A204.1 (cell line): ENCODE measurements around the gene CDHR1.
"Not testable (repeated sequence)": the region's sequence is repeated elsewhere in the genome, so short reads cannot be mapped to it uniquely, and the experiment has no call there.

Source experiments
- FAIRE-seq: peaks from 2 replicates; lab custom pipeline; 2012; peaks lifted over from hg19 to GRCh38; lab: Jason Lieb, UNC

CDHR1 gene

DNA sequence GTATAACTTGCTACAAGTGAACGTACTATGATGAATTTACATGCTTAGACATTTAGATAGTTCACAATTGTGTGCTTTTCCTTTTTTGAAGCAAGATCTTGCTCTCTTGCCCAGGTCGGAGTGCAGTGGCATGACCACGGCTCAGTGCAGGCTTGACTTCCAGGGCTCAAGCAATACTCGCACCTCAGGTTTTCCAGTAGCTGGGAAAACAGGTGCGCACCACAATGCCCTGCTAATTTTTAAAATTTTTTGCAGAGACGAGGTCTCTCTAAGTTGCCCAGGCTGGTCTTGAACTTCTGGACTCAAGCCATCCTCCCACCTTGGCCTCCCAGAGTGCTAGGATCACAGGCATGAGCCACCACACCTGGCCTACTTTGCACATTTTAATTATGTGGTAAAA is 18.9 kb upstream of the CDHR1 start:
- FAIRE-seq: no peak

DNA sequence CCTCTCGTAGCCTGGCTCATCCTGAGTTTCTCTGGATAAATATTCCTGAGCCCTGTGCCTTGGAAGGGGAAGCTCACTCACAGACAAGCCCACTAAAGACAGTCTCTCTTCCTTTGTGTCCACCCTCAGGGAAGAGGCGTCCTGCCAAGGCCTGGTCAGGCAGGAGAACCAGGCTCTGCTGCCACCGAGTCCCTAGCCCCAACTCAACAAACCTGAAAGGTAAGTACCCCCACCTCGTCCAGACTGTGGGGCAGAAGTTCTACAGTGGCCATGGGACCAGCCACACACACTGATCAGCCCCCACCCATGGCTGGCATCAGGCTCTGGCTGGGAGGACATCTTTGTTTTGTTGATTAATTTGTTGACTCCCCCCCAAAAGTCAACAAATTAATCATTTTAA is 18.0 kb upstream of the CDHR1 start:
- no peak for FAIRE-seq

DNA sequence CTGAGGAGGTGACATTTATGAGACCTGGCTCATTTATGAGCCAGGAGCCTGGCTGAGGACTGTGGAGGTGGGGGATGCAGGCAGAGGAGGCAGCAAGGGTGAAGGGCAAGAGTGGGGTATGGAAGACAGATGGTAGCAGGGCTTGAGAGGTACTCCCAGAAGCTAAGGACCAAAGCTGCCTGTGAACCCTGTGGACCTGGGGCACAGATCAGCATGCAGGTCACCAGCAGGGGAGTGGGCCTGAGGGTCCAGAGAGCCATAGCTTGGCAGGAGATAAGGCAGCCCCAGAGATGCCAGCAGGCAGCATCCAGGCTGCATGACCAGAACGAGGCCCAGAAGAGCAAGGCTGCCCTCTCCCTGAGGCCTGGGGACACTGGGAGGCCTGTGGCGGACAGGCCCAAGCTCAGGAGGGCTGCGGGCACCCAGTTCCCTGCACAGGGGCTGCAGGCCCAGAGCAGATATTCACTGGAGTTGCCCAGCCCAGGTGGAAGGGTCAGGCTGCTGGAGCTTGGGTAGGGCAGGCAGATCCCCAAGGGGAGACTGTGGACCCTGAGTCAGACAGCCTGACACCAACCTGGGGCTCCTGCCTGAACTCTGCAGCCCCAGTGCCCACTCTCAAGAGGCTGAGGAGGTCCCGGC is 17.4 kb upstream of the CDHR1 start:
- no peak for FAIRE-seq

- no peak for FAIRE-seq
These were observed 16.7 kb upstream of the CDHR1 start for GRCh38 chr10:84177541-84178141.

- FAIRE-seq: no peak
These were observed 16.2 kb upstream of the CDHR1 start for GRCh38 chr10:84178160-84178609.

DNA sequence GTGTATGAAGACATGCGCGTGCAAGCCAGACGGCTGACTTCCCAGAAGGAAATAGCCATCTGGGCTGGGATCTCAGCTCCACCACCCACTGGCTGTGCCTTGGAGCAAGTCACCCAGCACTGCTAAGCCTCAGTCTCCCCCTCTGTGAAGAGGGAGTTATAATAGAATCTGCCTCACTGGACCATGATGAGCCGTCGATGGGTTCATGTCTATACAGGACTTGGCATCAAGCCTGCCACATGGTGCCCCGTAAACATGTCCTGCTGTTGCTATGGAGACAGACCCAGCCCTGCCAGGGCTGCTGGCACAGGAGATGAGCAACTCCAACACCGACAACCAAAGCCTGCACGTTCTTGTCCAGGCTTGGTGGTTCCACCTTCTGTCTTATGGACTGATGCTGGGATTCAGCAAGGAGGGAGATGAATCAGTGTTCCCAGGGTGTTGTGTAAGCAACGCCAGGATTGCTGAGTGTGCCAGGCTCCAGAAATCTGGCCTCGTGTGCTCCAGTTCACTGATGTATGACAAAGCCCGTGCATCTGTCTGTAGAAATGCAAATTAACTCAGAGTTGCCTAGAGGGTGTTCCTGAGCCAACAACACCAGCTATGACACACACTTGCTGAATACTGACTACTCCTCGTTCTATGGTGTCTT is 15.2 kb upstream of the CDHR1 start:
- no peak for FAIRE-seq

- FAIRE-seq: not testable (repeated sequence)
These were observed 14.0 kb upstream of the CDHR1 start for GRCh38 chr10:84180386-84180785.

DNA sequence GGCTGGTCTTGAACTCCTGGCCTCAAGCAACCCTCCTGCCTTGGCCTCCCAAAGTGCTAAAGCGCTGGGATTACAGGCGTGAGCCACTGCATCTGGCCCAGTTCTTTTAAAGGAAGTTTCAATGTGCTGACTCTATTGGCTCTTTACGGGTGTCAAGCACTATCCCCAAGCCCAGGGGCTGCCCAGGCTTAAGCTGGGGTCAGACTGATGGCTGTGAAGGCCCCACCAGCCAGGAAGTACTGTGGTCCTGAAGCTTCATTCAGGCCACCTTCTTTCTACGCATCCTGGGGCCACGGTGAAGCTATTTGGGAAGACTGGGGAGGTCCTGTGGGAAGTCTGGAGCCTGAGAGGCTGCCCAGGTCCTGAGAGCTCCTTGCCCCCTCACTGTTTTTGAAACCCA is 12.7 kb upstream of the CDHR1 start:
- no peak for FAIRE-seq

GRCh38 chr10:84184517-84184916 is 9.8 kb upstream of the CDHR1 start:
- FAIRE-seq: no peak

DNA sequence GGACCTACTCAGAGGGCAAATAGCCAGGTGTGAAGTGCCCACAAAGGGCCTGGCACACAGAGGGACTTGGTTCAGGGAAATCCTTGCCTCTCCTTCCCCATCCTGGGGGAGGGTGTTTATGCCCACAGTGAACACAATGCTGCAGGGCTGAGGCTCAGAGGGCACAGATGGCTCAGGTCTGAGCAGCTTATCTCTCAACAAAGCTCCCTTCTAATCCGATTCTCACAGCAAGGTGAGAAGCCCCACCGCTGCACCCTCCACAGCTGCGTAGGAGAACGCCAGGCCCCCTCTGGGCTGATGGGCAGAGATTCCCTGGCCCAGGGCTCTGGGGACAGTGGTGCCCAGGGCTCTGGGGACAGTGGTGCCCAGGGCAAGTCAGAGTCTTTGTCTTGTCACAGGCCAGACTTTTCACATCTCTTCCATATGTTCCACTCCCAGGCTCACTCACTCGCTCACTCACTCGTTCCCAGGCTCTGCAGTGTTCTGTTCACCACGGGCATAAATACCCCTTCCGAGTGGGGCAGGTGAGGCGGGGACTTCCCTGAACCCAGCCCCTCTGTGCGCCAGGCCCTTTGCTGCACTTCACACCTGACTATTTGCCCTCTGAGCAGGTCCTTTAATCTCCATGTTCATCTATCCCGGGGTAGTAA is 8.7 kb upstream of the CDHR1 start:
- FAIRE-seq: no peak

GRCh38 chr10:84188815-84189214 is 5.5 kb upstream of the CDHR1 start:
- FAIRE-seq: no peak

DNA sequence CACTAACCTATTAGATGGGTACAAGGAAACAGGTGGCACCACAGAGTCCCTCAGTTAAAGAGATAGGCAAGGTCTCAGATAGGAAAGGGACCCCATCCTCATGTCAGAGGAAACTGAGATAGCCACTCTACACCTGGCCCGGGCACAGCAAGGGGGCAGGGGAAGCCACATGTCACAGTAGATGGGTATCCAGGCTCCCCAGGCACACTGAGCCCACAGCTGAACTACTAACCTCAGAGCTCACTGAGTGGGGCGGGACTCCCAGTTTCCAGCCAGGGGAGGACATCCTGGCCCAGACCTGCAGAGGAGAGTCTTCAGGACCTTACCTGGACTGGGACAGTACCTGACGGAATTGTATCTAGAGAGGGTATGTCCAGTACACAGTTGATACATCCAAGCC is 3.7 kb upstream of the CDHR1 start:
- no peak for FAIRE-seq

DNA sequence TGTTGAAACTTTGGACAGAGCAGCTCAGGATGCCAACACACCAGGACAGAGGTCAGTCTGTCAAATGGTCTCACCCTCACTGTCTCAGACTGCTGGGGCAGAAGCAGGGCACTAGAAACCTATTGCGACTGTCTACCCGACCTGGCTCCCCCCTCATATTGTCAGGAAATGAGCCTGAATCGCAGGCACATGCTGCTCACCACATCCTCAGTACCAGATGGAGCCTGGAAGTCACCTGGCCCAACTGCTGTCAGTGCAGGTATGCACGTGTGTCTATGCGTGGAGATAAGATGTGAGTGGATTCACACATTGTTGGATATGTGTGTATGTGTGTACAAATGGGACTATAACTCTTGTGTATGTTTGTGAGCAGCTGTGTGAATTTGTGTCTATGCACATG is 3.2 kb upstream of the CDHR1 start:
- FAIRE-seq: no peak

GRCh38 chr10:84193327-84193726 is 1.0 kb upstream of the CDHR1 start:
- no peak for FAIRE-seq

DNA sequence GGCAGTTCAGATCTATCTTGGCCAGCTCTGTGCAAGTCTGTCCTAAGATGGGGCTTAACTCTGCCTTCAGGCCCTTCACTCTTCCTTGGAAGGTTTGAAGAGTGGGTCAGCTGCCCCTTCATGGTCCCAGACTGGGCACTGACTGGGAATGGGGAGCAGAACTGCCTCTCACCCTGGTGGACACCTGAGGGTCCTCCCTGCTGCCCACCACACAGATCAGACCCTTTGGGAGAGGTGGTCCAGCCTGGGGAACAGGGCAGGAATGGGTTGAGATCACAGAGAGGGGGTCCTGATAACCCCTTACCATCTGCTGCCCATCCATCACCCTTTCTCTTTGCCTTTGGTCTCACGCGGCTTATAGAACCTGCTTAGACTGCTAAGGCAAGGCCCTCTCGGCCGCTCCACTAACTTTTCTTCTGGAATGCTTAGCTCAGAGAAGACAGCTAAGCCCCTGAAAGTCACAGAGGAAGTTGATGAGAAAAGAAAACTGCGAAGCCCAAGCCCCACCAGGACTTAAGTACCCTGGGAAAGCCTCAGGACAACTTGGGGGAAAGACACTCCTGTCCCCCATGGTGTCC is 402 bp upstream of the CDHR1 start:
- no peak for FAIRE-seq

DNA sequence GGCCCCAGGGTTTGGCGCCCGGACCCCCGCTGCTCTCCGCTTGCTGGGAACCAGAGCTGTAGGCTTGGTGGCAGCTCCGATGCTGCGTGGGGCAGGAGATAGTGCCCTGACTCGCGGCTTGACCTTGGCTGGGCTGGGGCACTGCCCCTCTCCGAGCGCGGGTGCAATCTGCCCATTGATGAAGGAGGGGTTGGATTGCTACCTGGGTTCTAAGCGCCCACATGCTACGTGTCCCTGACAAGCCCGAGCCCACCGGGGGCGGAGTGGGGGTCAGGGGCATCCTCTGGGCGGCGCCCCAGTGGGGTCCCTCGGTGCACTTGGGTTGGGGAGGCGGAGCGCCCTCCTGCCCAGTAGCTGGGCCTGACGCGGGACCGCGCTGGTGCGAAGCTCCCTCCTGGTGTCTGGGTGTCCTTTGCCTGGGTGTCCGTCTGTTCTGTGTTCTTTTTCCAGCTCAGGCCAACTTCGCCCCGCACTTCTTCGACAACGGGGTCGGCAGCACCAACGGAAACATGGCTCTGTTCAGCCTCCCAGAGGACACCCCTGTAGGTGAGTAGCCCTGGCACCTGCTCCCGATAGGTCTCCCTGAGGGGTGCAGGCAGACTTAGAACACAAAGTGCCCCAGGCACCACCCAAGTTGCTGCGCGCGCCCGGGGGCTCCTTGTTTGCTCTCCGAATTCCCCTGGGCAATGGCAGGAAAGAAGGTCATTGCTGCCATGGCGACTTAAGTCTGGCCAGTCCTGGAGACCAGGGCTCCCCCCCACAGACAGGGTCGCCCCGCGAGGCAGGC is 900 bp downstream of the CDHR1 start:
- FAIRE-seq: no peak

DNA sequence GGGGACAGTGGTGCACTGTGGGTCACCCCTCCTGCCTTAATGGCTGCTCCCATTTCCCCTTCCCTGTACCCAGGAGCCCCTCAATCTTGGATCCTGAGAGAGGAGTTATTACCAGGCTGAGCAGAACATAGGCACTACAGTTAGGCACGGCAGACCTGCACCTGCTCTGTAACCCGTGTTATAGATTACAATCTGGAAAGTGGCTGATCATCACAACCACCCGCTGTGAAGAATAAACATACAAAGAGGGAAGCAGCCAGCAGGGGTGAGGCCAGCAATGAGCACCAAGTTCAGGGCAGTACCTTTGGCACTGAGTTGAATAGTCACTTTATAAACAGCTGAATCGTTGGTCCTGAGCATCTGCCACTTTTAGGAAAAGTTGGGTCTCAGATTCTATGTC is 1.7 kb downstream of the CDHR1 start:
- no peak for FAIRE-seq

GRCh38 chr10:84196941-84197340 is 2.6 kb downstream of the CDHR1 start:
- no peak for FAIRE-seq

- no peak for FAIRE-seq
These were observed 3.3 kb downstream of the CDHR1 start for GRCh38 chr10:84197643-84198042.

GRCh38 chr10:84198206-84198915 is 4.0 kb downstream of the CDHR1 start:
- FAIRE-seq: no peak

DNA sequence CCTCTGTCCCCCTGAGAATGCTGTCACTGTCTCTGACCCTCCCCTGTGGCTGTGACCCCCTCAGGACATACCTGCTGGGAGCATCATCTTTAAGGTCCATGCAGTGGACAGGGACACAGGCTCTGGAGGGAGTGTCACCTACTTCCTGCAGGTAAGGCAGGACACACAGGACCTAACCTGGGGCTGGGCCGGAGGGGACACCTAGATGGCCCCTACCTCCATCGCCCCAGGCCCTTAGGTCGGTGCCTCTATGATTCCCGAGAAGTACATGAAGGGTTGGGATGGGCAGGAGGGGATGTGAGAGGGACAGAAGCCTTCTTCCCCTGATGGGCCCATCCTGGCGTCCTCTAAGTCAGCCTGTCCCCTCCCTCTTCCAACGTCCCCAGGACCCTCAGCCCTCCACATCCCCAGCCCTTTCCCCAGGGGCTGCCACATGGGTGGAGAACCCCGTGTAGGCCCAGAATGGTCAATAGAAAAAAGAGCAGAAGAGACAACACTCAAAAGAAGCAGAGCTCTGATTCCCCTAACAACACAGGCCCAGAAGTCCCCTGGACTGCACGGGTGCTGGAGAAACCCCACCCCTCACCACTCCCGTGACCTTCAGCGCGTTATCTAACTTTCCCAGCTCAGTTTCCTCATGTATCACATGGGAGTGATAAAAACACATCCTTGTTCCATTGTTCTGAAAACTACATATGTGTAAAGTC is 6.4 kb downstream of the CDHR1 start:
- no peak for FAIRE-seq
